Pancreas (tissue), 10 donors: ENCODE data around the gene PREP. TPM values are rescaled to one million over a fixed set of nuclear protein-coding genes. Genes with fewer than 3 reads are reported as not detected.

Source experiments
- ATAC-seq, 4 donors: fragments of 200-7000 bp; cut with Tn5 transposase; one replicate each; pipeline versions ENCODE4 v1.8.0 to v1.9.1; 2020; ENCODE audit warnings: mild to moderate bottlenecking in 4 of 4, moderate library complexity in 4 of 4
- DNase-seq, 6 donors: peaks; one replicate each; pipeline ENCODE4 v3.0.0-alpha.2; 2020
- FAIRE-seq: peaks from 2 replicates; lab custom pipeline; 2012; peaks lifted over from hg19 to GRCh38; lab: Jason Lieb, UNC
- H3K27ac ChIP-seq, 4 donors: fragments of 200-600 bp; sonication (generic); 1 replicate in 3 of 4; 2 replicates in 1 of 4; pipeline versions ENCODE4 v1.5.0 to v1.8.0; 2020
- H3K27me3 ChIP-seq, 4 donors: fragments of 200-600 bp; one replicate each; pipeline ENCODE4 v1.8.0; 2021
- H3K36me3 ChIP-seq, 3 donors: fragments of 200-600 bp; sonication (generic) in 1 of 3; one replicate each; pipeline versions ENCODE4 v1.5.0 to v1.8.0; 2020 to 2021
- H3K4me1 ChIP-seq, 3 donors: fragments of 200-600 bp; one replicate each; pipeline ENCODE4 v1.8.0; 2021
- H3K4me3 ChIP-seq, 4 donors: fragments of 200-600 bp; sonication (generic) in 2 of 4; one replicate each; pipeline versions ENCODE4 v1.5.0 to v1.8.0; 2020 to 2021
- H3K9me3 ChIP-seq, 4 donors: fragments of 200-600 bp; one replicate each; pipeline ENCODE4 v1.8.0; 2021
- WGBS, 2 donors: extraction: QIAGEN DNeasy Blood & Tissue Kit; methylation state at CpG; one replicate each; pipeline ENCODE4 v1.1.7; 2013; 5-methylcytosine and 5-hydroxymethylcytosine counted together
- intact Hi-C, 3 donors: fragments of 100-400 bp; cut with DNase I; formaldehyde crosslinking; loops; one replicate each; pipeline versions ENCODE4 v1.11.1 to v1.14.2; 2022
- polyA plus RNA-seq, 2 donors: library from polyadenylated mRNA; stranded (reverse); fragments of 200-250 nt; gene quantifications; one replicate each; pipeline ENCODE4 v1.2.3, GENCODE V29; 2013
- total RNA-seq, 6 donors: library from RNA; stranded (reverse); fragmentation: NEBNext Ultra II Directional in 4 of 6; extraction: Animal tissue kit (Norgen Biotek cat#: 25700) in 4 of 6; gene quantifications; one replicate each; pipeline versions ENCODE4 v1.2.1 to v1.2.4, GENCODE V29; 2021 to 2023
- TF ChIP-seq, protein P1 (sequence below), 4 donors: fragments of 200-600 bp; sonication (generic) in 3 of 4; IDR thresholded peaks; one replicate each; pipeline versions ENCODE4 v1.5.0 to v1.8.0; 2021; ENCODE audit warnings: antibody characterized with exemption in 4 of 4
- donor health status: healthy with polysubstance abuse.
- donor health status: DM: no; HTN: no; CAD: no; lungs with moderate emphysema.
- donor health status: DM: no; HTN: no; CAD: no.
- donor health status: control.
- donor health status: control.
- donor health status: Bipolar disorder and iron deficiency.
- donor health status: DM: yes; HTN: yes; CAD: no.
- donor health status: DM: no; HTN: no; CAD: no.
- donor health status: DM: no; HTN: no; CAD: no.
- donor health status: DM: yes; HTN: yes; CAD: no.

The PREP gene
- total and polyA plus RNA-seq, 8 donors, result 7.6 to 16.5 (median 11.5) TPM

DNA sequence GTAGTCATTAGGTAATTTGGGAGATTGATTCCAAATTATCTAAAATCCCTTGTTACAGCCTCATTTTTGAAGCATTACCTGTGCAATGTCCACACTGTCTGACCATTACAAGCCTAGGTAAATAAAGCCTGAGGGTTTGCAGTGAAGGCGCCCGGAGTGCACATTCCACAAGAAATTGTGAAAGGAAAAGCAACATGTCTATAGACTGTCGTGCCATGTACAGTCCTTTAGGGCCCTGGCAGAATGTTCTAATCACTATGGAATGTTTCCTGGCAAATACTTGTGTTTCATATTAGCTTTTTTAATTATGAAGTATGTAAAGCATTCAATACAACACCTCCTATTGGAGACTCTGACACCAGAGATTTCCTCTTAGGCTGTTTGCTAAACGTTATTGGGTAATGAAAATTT is 28.9 kb downstream of the PREP start:
- intact Hi-C loops, result no loop called here
- Histone ChIP-seq H3K4me1 (no peaks in the 10 kb centered on the region), H3K4me3 (no peak overlapping the region), H3K36me3 (peaks cover 0 to 7% (median 3%) of the 10 kb centered on the region in 3 donors), H3K9me3 (peaks cover 0 to 2% (median 0%) of the 10 kb centered on the region in 4 donors), H3K27me3 (no peaks in the 10 kb centered on the region), H3K27ac (no peak overlapping the region)
- FAIRE-seq (no peak), DNase-seq (no peak), ATAC-seq (peak in 3 of 4 donors; percentile 54 to 76 (median 67))
- WGBS, 2 donors, result 69 to 70% methylated on average over 4 of the region's 4 CpGs
- TF ChIP-seq, protein P1, sequence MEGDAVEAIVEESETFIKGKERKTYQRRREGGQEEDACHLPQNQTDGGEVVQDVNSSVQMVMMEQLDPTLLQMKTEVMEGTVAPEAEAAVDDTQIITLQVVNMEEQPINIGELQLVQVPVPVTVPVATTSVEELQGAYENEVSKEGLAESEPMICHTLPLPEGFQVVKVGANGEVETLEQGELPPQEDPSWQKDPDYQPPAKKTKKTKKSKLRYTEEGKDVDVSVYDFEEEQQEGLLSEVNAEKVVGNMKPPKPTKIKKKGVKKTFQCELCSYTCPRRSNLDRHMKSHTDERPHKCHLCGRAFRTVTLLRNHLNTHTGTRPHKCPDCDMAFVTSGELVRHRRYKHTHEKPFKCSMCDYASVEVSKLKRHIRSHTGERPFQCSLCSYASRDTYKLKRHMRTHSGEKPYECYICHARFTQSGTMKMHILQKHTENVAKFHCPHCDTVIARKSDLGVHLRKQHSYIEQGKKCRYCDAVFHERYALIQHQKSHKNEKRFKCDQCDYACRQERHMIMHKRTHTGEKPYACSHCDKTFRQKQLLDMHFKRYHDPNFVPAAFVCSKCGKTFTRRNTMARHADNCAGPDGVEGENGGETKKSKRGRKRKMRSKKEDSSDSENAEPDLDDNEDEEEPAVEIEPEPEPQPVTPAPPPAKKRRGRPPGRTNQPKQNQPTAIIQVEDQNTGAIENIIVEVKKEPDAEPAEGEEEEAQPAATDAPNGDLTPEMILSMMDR (IDR thresholded peaks at IDR 0.05), result no peak

DNA sequence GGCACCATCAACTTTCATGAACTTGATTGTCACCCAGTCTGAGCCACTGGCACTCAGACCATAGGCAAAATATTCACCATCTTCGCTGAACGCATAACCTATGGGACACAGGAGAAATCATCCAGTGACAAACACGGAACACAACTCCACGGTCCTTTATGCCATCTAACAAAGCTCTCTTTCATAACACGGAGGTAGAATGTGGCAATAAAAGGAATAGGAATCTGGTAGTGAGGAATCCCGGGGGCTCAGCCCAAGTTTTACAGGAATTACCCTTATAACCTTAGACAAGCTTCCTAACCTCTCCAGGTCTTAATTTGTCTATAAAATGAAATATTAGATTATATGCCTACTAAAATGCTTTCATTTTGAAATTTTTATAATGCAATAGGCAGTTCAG is 29.4 kb downstream of the PREP start:
- Histone ChIP-seq H3K27me3 (no peaks in the 10 kb centered on the region), H3K27ac (no peak overlapping the region), H3K36me3 (peaks cover 0 to 7% (median 3%) of the 10 kb centered on the region in 3 donors), H3K4me1 (no peaks in the 10 kb centered on the region), H3K9me3 (peaks cover 0 to 2% (median 0%) of the 10 kb centered on the region in 4 donors), H3K4me3 (no peak overlapping the region)
- TF ChIP-seq, protein P1 (IDR thresholded peaks at IDR 0.05), result no peak
- FAIRE-seq, result no peak
- DNase-seq, result no peak
- intact Hi-C loops, result no loop called here
- ATAC-seq, result no peak
- WGBS, 2 donors, result 84 to 87% methylated on average over 6 of the region's 6 CpGs

DNA sequence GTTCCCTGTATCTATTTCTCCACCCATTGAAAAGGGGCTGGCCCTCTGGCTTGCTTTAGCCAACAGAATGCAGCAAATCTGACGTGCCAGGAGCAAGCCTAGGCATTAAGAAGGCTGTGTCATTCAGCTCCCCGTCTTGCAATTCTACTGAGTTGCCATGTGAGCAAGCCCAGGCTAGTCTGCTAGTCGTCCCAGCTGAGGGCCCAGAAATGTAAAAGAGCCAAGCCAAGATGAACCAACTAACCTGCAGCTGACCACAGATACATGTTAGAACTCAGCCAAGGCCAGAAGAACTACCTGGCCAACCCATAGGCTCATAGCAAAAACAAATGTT is 30.1 kb downstream of the PREP start:
- DNase-seq (no peak), ATAC-seq (peak in 2 of 4 donors; percentile 55 to 56)
- WGBS, 2 donors, result 82 to 86% methylated on average over 3 of the region's 3 CpGs

DNA sequence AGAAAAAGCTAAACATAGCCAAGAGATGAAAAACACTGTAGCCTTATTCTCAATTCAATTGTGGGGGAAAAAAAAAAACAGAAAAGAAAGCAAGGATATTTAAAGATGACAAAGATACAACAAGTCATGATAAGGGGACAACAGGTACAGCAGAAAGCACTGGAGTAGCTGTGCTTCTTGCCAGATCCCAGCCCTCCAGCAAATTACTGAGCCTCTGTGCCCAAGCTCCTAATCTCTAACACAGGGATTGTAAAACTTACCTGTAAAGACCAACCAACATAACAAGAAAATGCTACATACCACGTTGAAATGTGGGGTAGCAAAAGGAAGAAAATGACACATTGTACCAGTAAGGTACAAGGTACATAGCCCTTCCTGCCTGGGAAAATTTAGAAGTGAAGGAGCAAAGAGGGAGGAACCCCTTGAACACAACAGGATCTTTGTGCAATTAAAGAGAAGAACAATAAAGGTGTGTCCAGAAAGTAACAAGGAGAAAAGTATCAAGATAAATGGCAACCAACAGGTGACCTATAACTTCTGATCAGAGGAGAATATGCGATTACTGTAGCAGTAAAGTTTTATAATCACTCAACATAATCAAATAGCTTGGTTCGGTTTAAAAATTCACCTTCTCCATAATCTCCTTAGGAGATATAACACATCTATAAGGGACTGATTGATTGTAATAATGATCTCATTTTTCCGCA is 30.6 kb downstream of the PREP start:
- ATAC-seq (peak in 1 of 4 donors; percentile 37), DNase-seq (no peak), FAIRE-seq (peak; percentile 92)
- intact Hi-C loops, result no loop called here
- Histone ChIP-seq H3K36me3 (peaks cover 0 to 7% (median 3%) of the 10 kb centered on the region in 3 donors), H3K27ac (no peak overlapping the region), H3K27me3 (no peaks in the 10 kb centered on the region), H3K4me3 (no peak overlapping the region), H3K9me3 (peaks cover 0 to 2% (median 0%) of the 10 kb centered on the region in 4 donors), H3K4me1 (no peaks in the 10 kb centered on the region)
- TF ChIP-seq, protein P1 (IDR thresholded peaks at IDR 0.05), result no peak
- 82 to 89% methylated on average over 4 of the region's 4 CpGs for WGBS, 2 donors

More for the DNA sequence above, 30.1 kb downstream of the PREP start:
- intact Hi-C loops, result no loop called here
- Histone ChIP-seq H3K27ac (no peak overlapping the region), H3K9me3 (peaks cover 0 to 2% (median 0%) of the 10 kb centered on the region in 4 donors), H3K4me3 (no peak overlapping the region), H3K36me3 (peaks cover 0 to 7% (median 3%) of the 10 kb centered on the region in 3 donors), H3K27me3 (no peaks in the 10 kb centered on the region), H3K4me1 (no peaks in the 10 kb centered on the region)
- FAIRE-seq, result no peak
- TF ChIP-seq, protein P1 (IDR thresholded peaks at IDR 0.05), result no peak

DNA sequence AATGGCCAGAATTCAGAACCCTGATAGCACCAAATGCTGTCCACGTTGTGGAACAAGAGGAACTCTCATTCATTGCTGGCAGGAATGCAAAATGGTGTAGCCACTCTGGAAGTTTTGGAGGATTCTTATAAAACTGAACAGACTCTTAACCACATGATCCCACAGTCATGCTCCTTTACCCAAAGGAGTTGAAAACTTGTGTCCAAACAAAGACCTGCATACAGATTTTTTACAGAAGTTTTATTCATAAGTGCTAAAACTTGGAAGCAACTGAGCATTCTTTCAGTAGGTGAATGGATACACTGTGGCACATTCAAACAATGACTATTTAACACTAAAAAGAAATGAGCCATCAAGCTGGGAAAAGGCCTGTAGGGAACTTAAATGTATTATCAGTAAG is 32.5 kb downstream of the PREP start:
- TF ChIP-seq, protein P1 (IDR thresholded peaks at IDR 0.05), result no peak
- Histone ChIP-seq H3K4me3 (no peak overlapping the region), H3K36me3 (peaks cover 0 to 7% (median 3%) of the 10 kb centered on the region in 3 donors), H3K27ac (no peak overlapping the region), H3K27me3 (no peaks in the 10 kb centered on the region), H3K4me1 (no peaks in the 10 kb centered on the region), H3K9me3 (peaks cover 0 to 2% (median 0%) of the 10 kb centered on the region in 4 donors)
- 76 to 91% methylated on average over 1 of the region's 1 CpG for WGBS, 2 donors
- ATAC-seq (no peak), DNase-seq (no peak), FAIRE-seq (no peak)
- intact Hi-C loops, result no loop called here
